Liver (tissue), 9 donors: ENCODE data around the gene PARD6A. TPM values are rescaled to one million over a fixed set of nuclear protein-coding genes. Genes with fewer than 3 reads are reported as not detected.

ENCODE experiments used
- DNase-seq: peaks from one replicate; pipeline ENCODE4 v3.0.0-alpha.2; 2017; ENCODE audit warnings: low spot score
- H3K27ac ChIP-seq, 2 donors: one replicate each; pipeline ENCODE4 v1.7.0; 2013; ENCODE audit warnings: inconsistent platforms in 2 of 2, low read length in 2 of 2, control low read depth in 1 of 2, low read depth in 1 of 2, mild to moderate bottlenecking in 1 of 2
- H3K27me3 ChIP-seq, 4 donors: one replicate each; pipeline versions ENCODE4 v1.6.1 to v1.7.0; 2013; ENCODE audit warnings: low read length in 3 of 4, inconsistent platforms in 1 of 4, mild to moderate bottlenecking in 1 of 4, moderate library complexity in 1 of 4; ENCODE audit not compliant: control insufficient read depth in 4 of 4, insufficient read depth in 4 of 4
- H3K36me3 ChIP-seq, 4 donors: one replicate each; pipeline versions ENCODE4 v1.6.1 to v1.7.0; 2013; ENCODE audit warnings: low read length in 3 of 4, mild to moderate bottlenecking in 3 of 4, low read depth in 1 of 4, moderate library complexity in 1 of 4; ENCODE audit not compliant: control insufficient read depth in 4 of 4, insufficient read depth in 3 of 4
- H3K4me1 ChIP-seq, 4 donors: one replicate each; pipeline versions ENCODE4 v1.6.1 to v1.7.0; 2013; ENCODE audit warnings: low read length in 3 of 4, mild to moderate bottlenecking in 3 of 4, moderate library complexity in 1 of 4; ENCODE audit not compliant: control insufficient read depth in 4 of 4, insufficient read depth in 4 of 4
- H3K4me3 ChIP-seq, 3 donors: one replicate each; pipeline versions ENCODE4 v1.6.1 to v1.7.0; 2013; ENCODE audit warnings: low read length in 3 of 3, control low read depth in 1 of 3, low read depth in 1 of 3, mild to moderate bottlenecking in 1 of 3
- H3K9ac ChIP-seq, 2 donors: one replicate each; pipeline ENCODE4 v1.7.0; 2013; ENCODE audit warnings: low read length in 2 of 2, mild to moderate bottlenecking in 2 of 2, moderate library complexity in 2 of 2, control low read depth in 1 of 2, low read depth in 1 of 2
- H3K9me3 ChIP-seq, 4 donors: one replicate each; pipeline versions ENCODE4 v1.6.1 to v1.7.0; 2013; ENCODE audit warnings: low read length in 3 of 4; ENCODE audit not compliant: control insufficient read depth in 4 of 4
- EGR1 ChIP-seq, 2 donors: IDR thresholded peaks; 2 replicates each; pipeline ENCODE4 v1.6.1; 2016 to 2018; ENCODE audit warnings: antibody characterized with exemption in 2 of 2, low read depth in 2 of 2
- FOXA1 ChIP-seq: IDR thresholded peaks from 2 replicates; pipeline ENCODE4 v1.6.1; 2016; ENCODE audit warnings: antibody characterized with exemption
- FOXA2 ChIP-seq: IDR thresholded peaks from 2 replicates; pipeline ENCODE4 v1.6.1; 2016; ENCODE audit warnings: antibody characterized with exemption
- GABPA ChIP-seq, 2 donors: IDR thresholded peaks in 1 of 2; conservative IDR thresholded peaks in 1 of 2; 2 replicates each; pipeline ENCODE4 v1.6.1; 2016; ENCODE audit warnings: antibody characterized with exemption in 2 of 2, mild to moderate bottlenecking in 1 of 2, moderate library complexity in 1 of 2
- HNF4A ChIP-seq, 2 donors: conservative IDR thresholded peaks; 2 replicates each; pipeline ENCODE4 v1.6.1; 2016; ENCODE audit warnings: antibody characterized with exemption in 2 of 2, mild to moderate bottlenecking in 2 of 2
- HNF4G ChIP-seq: IDR thresholded peaks from 2 replicates; pipeline ENCODE4 v1.6.1; 2016; ENCODE audit warnings: antibody characterized with exemption
- JUND ChIP-seq, 2 donors: IDR thresholded peaks; 2 replicates each; pipeline ENCODE4 v1.6.1; 2016; ENCODE audit warnings: antibody characterized with exemption in 2 of 2
- NR2F2 ChIP-seq: IDR thresholded peaks from 2 replicates; pipeline ENCODE4 v1.6.1; 2016; ENCODE audit warnings: antibody characterized with exemption
- RAD21 ChIP-seq, 2 donors: IDR thresholded peaks; 2 replicates each; pipeline ENCODE4 v1.6.1; 2016; ENCODE audit warnings: antibody characterized with exemption in 2 of 2, mild to moderate bottlenecking in 2 of 2
- RXRA ChIP-seq, 2 donors: IDR thresholded peaks; 2 replicates each; pipeline ENCODE4 v1.6.1; 2017 to 2018; ENCODE audit warnings: antibody characterized with exemption in 2 of 2, mild to moderate bottlenecking in 1 of 2
- SP1 ChIP-seq: IDR thresholded peaks from 2 replicates; pipeline ENCODE4 v1.6.1; 2018; ENCODE audit warnings: antibody characterized with exemption, mild to moderate bottlenecking
- TAF1 ChIP-seq: conservative IDR thresholded peaks from 2 replicates; pipeline ENCODE4 v1.6.1; 2016; ENCODE audit warnings: antibody characterized with exemption, mild to moderate bottlenecking
- YY1 ChIP-seq: IDR thresholded peaks from 2 replicates; pipeline ENCODE4 v1.6.1; 2016; ENCODE audit warnings: antibody characterized with exemption, mild to moderate bottlenecking
- WGBS: extraction: QIAGEN DNeasy Blood & Tissue Kit; methylation state at CpG from one replicate; pipeline ENCODE4 v1.1.7; 2013; 5-methylcytosine and 5-hydroxymethylcytosine counted together
- polyA plus RNA-seq, 2 donors: library from polyadenylated mRNA; stranded (reverse) in 1 of 2; unstranded in 1 of 2; fragments of 200-250 nt in 1 of 2; fragments of >200 nt in 1 of 2; fragmentation: Nextera tagmentation in 1 of 2; extraction: Ambion mirVana in 1 of 2; gene quantifications; one replicate each; pipeline versions ENCODE4 v1.2.1 to v1.2.3, GENCODE V29; 2013 to 2015
- total RNA-seq, 2 donors: library from RNA; depleted of rRNA; stranded (reverse); fragments of >200 nt; gene quantifications; one replicate each; pipeline ENCODE4 v1.2.3, GENCODE V29; 2014
- TF ChIP-seq, protein P1 (sequence below): IDR thresholded peaks from 2 replicates; pipeline ENCODE4 v1.6.1; 2016; ENCODE audit warnings: antibody characterized with exemption, mild to moderate bottlenecking
- TF ChIP-seq, protein P2 (sequence below): IDR thresholded peaks from 2 replicates; pipeline ENCODE4 v1.6.1; 2016; ENCODE audit warnings: antibody characterized with exemption
- TF ChIP-seq, protein P3 (sequence below): fragments of 150-350 bp; IDR thresholded peaks from 2 replicates; pipeline ENCODE4 v1.5.1; 2017; ENCODE audit warnings: improper control_type of control experiment, low read depth, low read length; ENCODE audit not compliant: missing input control
- TF ChIP-seq, protein P4 (sequence below): IDR thresholded peaks from 2 replicates; pipeline ENCODE4 v1.6.1; 2016; ENCODE audit warnings: antibody characterized with exemption
- TF ChIP-seq, protein P5 (sequence below): IDR thresholded peaks from 2 replicates; pipeline ENCODE4 v1.6.1; 2016; ENCODE audit warnings: antibody characterized with exemption
- donor health status: healthy.
- donor health status: healthy.
- donor health status: healthy.
- donor health status: healthy.
- donor health status: healthy.

Gene PARD6A
- total and polyA plus RNA-seq, 4 donors = 0.42 to 2.4 (median 1.8) TPM

DNA sequence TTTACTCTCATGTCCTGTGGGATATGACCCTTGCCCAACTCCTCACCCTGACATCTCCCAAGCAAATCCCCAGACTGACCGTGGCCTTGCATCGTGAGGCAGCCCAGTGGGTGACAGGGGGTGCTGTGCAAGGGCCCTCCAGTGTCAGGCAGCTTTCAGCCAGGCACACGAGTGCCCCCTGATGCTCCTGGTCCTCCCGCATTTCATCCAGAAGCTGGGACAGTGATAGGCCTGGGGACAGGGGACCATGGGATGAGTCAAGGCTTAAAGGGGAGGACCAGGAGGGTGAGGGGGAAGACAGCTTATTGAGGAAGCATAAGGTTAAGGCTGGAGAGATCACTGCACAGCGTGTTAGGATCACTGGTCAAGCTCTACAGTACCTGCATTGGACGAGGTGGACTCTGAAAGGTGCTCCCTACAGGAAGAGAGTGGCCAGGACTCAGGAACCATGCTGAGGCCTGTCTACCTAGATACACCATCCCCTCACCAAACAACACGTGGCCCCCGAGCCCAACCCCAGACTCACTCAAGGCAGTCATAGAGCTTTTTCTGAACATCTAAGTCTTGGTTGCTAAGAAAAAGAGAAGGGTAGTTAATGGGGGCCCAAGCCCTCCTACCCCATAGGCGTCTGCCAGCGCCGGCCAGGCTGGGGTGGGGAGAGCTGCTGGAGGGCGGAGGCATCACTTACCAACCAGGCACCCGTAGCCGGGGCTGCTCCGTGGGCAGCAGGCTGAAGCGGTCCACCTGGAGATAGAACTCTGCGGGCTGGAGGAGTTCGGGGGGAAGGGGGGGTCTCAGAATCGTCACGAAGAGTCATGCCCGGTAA is 1.7 kb upstream of the PARD6A start:
- TF ChIP-seq, protein P1, sequence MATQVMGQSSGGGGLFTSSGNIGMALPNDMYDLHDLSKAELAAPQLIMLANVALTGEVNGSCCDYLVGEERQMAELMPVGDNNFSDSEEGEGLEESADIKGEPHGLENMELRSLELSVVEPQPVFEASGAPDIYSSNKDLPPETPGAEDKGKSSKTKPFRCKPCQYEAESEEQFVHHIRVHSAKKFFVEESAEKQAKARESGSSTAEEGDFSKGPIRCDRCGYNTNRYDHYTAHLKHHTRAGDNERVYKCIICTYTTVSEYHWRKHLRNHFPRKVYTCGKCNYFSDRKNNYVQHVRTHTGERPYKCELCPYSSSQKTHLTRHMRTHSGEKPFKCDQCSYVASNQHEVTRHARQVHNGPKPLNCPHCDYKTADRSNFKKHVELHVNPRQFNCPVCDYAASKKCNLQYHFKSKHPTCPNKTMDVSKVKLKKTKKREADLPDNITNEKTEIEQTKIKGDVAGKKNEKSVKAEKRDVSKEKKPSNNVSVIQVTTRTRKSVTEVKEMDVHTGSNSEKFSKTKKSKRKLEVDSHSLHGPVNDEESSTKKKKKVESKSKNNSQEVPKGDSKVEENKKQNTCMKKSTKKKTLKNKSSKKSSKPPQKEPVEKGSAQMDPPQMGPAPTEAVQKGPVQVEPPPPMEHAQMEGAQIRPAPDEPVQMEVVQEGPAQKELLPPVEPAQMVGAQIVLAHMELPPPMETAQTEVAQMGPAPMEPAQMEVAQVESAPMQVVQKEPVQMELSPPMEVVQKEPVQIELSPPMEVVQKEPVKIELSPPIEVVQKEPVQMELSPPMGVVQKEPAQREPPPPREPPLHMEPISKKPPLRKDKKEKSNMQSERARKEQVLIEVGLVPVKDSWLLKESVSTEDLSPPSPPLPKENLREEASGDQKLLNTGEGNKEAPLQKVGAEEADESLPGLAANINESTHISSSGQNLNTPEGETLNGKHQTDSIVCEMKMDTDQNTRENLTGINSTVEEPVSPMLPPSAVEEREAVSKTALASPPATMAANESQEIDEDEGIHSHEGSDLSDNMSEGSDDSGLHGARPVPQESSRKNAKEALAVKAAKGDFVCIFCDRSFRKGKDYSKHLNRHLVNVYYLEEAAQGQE = no peak
- no peak for TF ChIP-seq RXRA (IDR thresholded peaks at IDR 0.05)
- TF ChIP-seq, protein P2, sequence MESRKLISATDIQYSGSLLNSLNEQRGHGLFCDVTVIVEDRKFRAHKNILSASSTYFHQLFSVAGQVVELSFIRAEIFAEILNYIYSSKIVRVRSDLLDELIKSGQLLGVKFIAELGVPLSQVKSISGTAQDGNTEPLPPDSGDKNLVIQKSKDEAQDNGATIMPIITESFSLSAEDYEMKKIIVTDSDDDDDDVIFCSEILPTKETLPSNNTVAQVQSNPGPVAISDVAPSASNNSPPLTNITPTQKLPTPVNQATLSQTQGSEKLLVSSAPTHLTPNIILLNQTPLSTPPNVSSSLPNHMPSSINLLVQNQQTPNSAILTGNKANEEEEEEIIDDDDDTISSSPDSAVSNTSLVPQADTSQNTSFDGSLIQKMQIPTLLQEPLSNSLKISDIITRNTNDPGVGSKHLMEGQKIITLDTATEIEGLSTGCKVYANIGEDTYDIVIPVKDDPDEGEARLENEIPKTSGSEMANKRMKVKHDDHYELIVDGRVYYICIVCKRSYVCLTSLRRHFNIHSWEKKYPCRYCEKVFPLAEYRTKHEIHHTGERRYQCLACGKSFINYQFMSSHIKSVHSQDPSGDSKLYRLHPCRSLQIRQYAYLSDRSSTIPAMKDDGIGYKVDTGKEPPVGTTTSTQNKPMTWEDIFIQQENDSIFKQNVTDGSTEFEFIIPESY = no peak
- TF ChIP-seq FOXA1 = no peak
- TF ChIP-seq RAD21 (IDR thresholded peaks at IDR 0.05) = no peak
- TF ChIP-seq NR2F2 = no peak
- TF ChIP-seq, protein P3, sequence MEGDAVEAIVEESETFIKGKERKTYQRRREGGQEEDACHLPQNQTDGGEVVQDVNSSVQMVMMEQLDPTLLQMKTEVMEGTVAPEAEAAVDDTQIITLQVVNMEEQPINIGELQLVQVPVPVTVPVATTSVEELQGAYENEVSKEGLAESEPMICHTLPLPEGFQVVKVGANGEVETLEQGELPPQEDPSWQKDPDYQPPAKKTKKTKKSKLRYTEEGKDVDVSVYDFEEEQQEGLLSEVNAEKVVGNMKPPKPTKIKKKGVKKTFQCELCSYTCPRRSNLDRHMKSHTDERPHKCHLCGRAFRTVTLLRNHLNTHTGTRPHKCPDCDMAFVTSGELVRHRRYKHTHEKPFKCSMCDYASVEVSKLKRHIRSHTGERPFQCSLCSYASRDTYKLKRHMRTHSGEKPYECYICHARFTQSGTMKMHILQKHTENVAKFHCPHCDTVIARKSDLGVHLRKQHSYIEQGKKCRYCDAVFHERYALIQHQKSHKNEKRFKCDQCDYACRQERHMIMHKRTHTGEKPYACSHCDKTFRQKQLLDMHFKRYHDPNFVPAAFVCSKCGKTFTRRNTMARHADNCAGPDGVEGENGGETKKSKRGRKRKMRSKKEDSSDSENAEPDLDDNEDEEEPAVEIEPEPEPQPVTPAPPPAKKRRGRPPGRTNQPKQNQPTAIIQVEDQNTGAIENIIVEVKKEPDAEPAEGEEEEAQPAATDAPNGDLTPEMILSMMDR = no peak
- no peak for TF ChIP-seq JUND (IDR thresholded peaks at IDR 0.05)
- no peak for TF ChIP-seq SP1
- no peak for TF ChIP-seq HNF4G
- TF ChIP-seq HNF4A (conservative IDR thresholded peaks at IDR 0.05) = no peak
- Histone ChIP-seq H3K4me3 (peak overlapping the region; percentile 73 to 98 (median 77)), H3K9ac (peak overlapping the region in 1 of 2 donors; percentile 36), H3K36me3 (peaks cover 0 to 1% (median 0%) of the 10 kb centered on the region in 4 donors), H3K9me3 (no peaks in the 10 kb centered on the region), H3K4me1 (peaks cover 11 to 50% (median 34%) of the 10 kb centered on the region in 4 donors), H3K27me3 (no peaks in the 10 kb centered on the region), H3K27ac (no peak overlapping the region)
- WGBS = 46% methylated on average over 21 of the region's 21 CpGs
- DNase-seq = no peak

DNA sequence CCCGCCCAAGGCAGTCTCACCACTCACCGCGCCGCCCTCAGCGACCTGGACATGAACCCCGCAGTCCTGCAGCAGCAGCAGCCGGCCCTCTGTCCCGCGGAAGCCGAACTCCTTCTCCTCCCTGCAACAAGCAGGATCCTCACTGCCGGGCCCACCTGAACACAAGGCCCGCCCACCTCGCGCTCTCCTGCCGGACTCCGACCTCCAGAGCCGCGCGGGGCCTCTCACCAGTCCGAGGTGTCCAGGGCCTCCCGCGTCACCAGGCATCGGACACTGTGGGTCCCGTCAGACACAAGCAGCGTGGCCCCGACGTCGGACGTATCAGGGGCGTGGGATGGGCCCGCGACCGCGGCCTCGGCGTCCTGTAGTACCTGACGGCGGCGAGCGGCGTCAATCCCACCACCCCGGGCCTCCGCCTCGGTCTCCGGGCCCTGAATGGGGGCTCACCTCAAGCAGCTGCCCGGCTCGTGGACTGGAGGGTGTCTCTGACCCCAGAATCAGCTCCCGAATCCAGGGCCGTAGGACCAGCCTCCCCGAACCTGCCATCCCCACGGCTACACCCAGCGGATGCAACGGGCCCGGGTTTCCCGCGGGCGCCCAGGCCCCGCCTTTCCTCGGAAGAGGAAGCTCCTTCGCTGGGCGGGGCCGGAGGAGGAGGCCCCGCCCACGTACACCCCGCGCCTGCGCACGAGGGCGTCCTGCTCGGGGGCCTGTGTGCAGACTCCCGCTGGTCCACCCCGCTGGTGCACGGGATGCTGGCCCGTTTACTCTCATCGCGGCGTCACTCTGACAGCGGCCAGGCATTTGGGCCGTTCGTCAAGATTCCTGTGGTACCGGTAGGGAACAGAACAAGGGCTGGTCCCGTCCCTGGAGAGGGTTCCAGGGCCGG is 841 bp upstream of the PARD6A start, which contains the start of gene ACD:
Gene ACD (minus strand): TSS at position 586 of the 889 bp plus-strand sequence. CDS start 40 bp downstream, at position 546.
- H3K36me3 ChIP-seq = peaks cover 0 to 1% (median 0%) of the 10 kb centered on the region in 4 donors
- TF ChIP-seq FOXA2 (no peak), SP1 (peak; percentile 5), FOXA1 (no peak), JUND (IDR thresholded peaks at IDR 0.05) (no peak), GABPA (IDR thresholded peaks at IDR 0.05 in 1 of 2, conservative IDR thresholded peaks at IDR 0.05 in 1 of 2) (peak in 1 of 2 donors; percentile 82), RAD21 (IDR thresholded peaks at IDR 0.05) (no peak), EGR1 (IDR thresholded peaks at IDR 0.05; ENCODE audit: low read depth in 2 of 2) (no peak), HNF4A (conservative IDR thresholded peaks at IDR 0.05) (no peak), YY1 (peak; percentile 38), RXRA (IDR thresholded peaks at IDR 0.05) (no peak), TAF1 (no peak), HNF4G (no peak)
- TF ChIP-seq, protein P2 = no peak
- TF ChIP-seq, protein P4, sequence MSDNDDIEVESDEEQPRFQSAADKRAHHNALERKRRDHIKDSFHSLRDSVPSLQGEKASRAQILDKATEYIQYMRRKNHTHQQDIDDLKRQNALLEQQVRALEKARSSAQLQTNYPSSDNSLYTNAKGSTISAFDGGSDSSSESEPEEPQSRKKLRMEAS = no peak
- TF ChIP-seq, protein P5, sequence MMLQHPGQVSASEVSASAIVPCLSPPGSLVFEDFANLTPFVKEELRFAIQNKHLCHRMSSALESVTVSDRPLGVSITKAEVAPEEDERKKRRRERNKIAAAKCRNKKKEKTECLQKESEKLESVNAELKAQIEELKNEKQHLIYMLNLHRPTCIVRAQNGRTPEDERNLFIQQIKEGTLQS = no peak

More for the DNA sequence above, 841 bp upstream of the PARD6A start, which contains the start of gene ACD:
- Histone ChIP-seq H3K9ac (peak within 1 kb of the TSS; percentile 36 to 79), H3K4me1 (peaks cover 11 to 52% (median 36%) of the 10 kb centered on the region in 4 donors), H3K27me3 (no peaks in the 10 kb centered on the region), H3K4me3 (peak within 1 kb of the TSS; percentile 73 to 98 (median 77)), H3K9me3 (no peaks in the 10 kb centered on the region), H3K27ac (peak within 1 kb of the TSS; percentile 91 to 98)
- under 1% methylated on average over 83 of the region's 83 CpGs for WGBS
- peak; percentile 95 for DNase-seq
